Gastroesophageal sphincter (tissue), 3 donors: ENCODE measurements around the gene STXBP6.

Experiments used
- POLR2A ChIP-seq, 2 donors: fragments of 450-650 bp; IDR thresholded peaks; one replicate each; pipeline ENCODE4 v1.6.1; 2017; ENCODE audit warnings: antibody characterized with exemption in 2 of 2, mild to moderate bottlenecking in 2 of 2, moderate library complexity in 1 of 2
- TF ChIP-seq, protein P1 (sequence below), 4 experiments: fragments of 200-600 bp in 2 of 4; fragments of 450-650 bp in 2 of 4; sonication (generic) in 1 of 4; IDR thresholded peaks; one replicate each; pipeline ENCODE4 v1.5.1; 2017 to 2019; ENCODE audit warnings: antibody characterized with exemption in 4 of 4, mild to moderate bottlenecking in 2 of 4, moderate library complexity in 2 of 4

DNA sequence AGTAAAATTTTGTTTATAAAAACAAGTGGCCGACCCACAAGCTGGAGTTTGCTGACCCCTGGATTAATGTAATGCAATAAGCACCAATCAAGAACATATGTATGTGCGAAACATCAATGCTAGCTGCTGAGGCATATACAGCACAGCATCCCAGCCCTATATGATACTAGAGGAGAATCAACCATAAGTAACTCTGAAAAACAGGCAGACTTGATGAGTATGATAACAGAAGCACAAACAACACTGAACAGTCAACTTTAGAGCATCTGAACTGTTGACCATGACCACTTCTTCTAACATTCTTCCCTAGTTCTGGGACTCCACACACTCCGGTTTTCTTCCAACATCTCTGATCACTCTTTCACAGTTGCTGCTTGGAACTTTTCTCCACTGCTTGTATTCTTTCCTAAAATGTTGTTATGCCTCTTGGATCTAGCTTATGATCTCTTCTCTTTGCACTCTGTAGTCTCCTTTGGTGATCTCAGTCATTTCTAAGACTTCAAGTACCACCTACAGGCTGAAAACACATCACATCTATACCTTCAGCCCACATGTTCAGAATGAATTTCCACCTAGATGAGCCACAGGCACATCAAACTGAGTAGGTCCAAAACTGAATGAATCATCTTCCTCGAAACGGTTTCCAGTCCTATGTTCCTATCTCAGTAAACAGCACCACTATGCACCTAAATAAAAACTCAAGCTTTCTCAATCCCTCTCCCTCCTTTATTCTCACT lies 57.2 kb downstream of the STXBP6 start:
- TF ChIP-seq, protein P1, sequence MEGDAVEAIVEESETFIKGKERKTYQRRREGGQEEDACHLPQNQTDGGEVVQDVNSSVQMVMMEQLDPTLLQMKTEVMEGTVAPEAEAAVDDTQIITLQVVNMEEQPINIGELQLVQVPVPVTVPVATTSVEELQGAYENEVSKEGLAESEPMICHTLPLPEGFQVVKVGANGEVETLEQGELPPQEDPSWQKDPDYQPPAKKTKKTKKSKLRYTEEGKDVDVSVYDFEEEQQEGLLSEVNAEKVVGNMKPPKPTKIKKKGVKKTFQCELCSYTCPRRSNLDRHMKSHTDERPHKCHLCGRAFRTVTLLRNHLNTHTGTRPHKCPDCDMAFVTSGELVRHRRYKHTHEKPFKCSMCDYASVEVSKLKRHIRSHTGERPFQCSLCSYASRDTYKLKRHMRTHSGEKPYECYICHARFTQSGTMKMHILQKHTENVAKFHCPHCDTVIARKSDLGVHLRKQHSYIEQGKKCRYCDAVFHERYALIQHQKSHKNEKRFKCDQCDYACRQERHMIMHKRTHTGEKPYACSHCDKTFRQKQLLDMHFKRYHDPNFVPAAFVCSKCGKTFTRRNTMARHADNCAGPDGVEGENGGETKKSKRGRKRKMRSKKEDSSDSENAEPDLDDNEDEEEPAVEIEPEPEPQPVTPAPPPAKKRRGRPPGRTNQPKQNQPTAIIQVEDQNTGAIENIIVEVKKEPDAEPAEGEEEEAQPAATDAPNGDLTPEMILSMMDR (IDR thresholded peaks at IDR 0.05): no peak
- TF ChIP-seq POLR2A (IDR thresholded peaks at IDR 0.05): no peak
